Measurements from ENCODE around the gene INPP5A. TPM values are rescaled to one million over a fixed set of nuclear protein-coding genes. Genes with fewer than 3 reads are reported as not detected.
A peak's percentile ranks its signal among the peaks of the same experiment; 100 is the strongest.

Gene INPP5A
- total RNA-seq, 1 donor from 2014 or later, result 14.3 TPM

- no peak for ATAC-seq
Observed at GRCh38 chr10:132746386-132746785, 208.8 kb downstream of the INPP5A start.

GRCh38 chr10:132746801-132747625, 209.4 kb downstream of the INPP5A start:
- ATAC-seq, result no peak

- no peak for ATAC-seq
Observed at GRCh38 chr10:132748135-132748534, 210.5 kb downstream of the INPP5A start.

- no peak for ATAC-seq
Observed at GRCh38 chr10:132748545-132749370, 211.2 kb downstream of the INPP5A start.

GRCh38 chr10:132749371-132749795, 211.8 kb downstream of the INPP5A start:
- ATAC-seq, result no peak

GRCh38 chr10:132750936-132751335, 213.3 kb downstream of the INPP5A start:
- no peak for ATAC-seq

- ATAC-seq, result peak; percentile 16
Observed at GRCh38 chr10:132752378-132752777, 214.8 kb downstream of the INPP5A start.

GRCh38 chr10:132752961-132753360, 215.4 kb downstream of the INPP5A start:
- no peak for ATAC-seq

GRCh38 chr10:132753596-132753995, 216.0 kb downstream of the INPP5A start:
- no peak for ATAC-seq

- no peak for ATAC-seq
Observed at GRCh38 chr10:132754071-132754470, 216.5 kb downstream of the INPP5A start.

- ATAC-seq, result no peak
Observed at GRCh38 chr10:132755166-132755711, 217.7 kb downstream of the INPP5A start.

- no peak for ATAC-seq
Observed at GRCh38 chr10:132756591-132756990, 219.0 kb downstream of the INPP5A start.

- ATAC-seq, result no peak
Observed at GRCh38 chr10:132757171-132757570, 219.6 kb downstream of the INPP5A start.

GRCh38 chr10:132758865-132759264, 221.3 kb downstream of the INPP5A start:
- no peak for ATAC-seq

- no peak for ATAC-seq
Observed at GRCh38 chr10:132761395-132762060, 223.9 kb downstream of the INPP5A start.

GRCh38 chr10:132762267-132762666, 224.7 kb downstream of the INPP5A start:
- ATAC-seq, result no peak

- ATAC-seq, result no peak
Observed at GRCh38 chr10:132763545-132763944, 226.0 kb downstream of the INPP5A start.

- ATAC-seq, result peak; percentile 90
Observed at GRCh38 chr10:132764108-132764507, 226.5 kb downstream of the INPP5A start.

- no peak for ATAC-seq
Observed at GRCh38 chr10:132765435-132765834, 227.8 kb downstream of the INPP5A start.

- no peak for ATAC-seq
Observed at GRCh38 chr10:132766291-132766690, 228.7 kb downstream of the INPP5A start.

- ATAC-seq, result no peak
Observed at GRCh38 chr10:132768346-132769248, 231.0 kb downstream of the INPP5A start.

All from esophagus mucosa (tissue), 1 donor.